Measurements from ENCODE around the gene CPEB3. TPM values are rescaled to one million over a fixed set of nuclear protein-coding genes. Genes with fewer than 3 reads are reported as not detected.
A peak's percentile ranks its signal among the peaks of the same experiment; 100 is the strongest.

The CPEB3 gene
- total RNA-seq, 2 donors from 2014 or later, result 10.6 to 16.9 TPM

- intact Hi-C loops (cut with DNase I), result no loop called here
- DNase-seq (ENCODE audit: low spot score), result no peak
- H3K36me3 ChIP-seq, result no peaks in the 10 kb centered on the region
- no peaks in the 10 kb centered on the region for H3K9me3 ChIP-seq
- no peak overlapping the region for H3K27ac ChIP-seq
- H3K27me3 ChIP-seq (replicated peaks; ENCODE audit: insufficient read depth), result no peaks in the 10 kb centered on the region
- no peak for TF ChIP-seq POLR2A (IDR thresholded peaks at IDR 0.05)
- no peaks in the 10 kb centered on the region for H3K4me1 ChIP-seq (replicated peaks)
- H3K4me3 ChIP-seq, result no peak overlapping the region
Observed at GRCh38 chr10:92076722-92077121, 214.2 kb downstream of the CPEB3 start.

- H3K4me3 ChIP-seq, result no peak overlapping the region
- no peaks in the 10 kb centered on the region for H3K27me3 ChIP-seq (replicated peaks; ENCODE audit: insufficient read depth)
- TF ChIP-seq POLR2AphosphoS5 (IDR thresholded peaks at IDR 0.05) (no peak), POLR2A (IDR thresholded peaks at IDR 0.05) (no peak)
- TF ChIP-seq, protein P1, sequence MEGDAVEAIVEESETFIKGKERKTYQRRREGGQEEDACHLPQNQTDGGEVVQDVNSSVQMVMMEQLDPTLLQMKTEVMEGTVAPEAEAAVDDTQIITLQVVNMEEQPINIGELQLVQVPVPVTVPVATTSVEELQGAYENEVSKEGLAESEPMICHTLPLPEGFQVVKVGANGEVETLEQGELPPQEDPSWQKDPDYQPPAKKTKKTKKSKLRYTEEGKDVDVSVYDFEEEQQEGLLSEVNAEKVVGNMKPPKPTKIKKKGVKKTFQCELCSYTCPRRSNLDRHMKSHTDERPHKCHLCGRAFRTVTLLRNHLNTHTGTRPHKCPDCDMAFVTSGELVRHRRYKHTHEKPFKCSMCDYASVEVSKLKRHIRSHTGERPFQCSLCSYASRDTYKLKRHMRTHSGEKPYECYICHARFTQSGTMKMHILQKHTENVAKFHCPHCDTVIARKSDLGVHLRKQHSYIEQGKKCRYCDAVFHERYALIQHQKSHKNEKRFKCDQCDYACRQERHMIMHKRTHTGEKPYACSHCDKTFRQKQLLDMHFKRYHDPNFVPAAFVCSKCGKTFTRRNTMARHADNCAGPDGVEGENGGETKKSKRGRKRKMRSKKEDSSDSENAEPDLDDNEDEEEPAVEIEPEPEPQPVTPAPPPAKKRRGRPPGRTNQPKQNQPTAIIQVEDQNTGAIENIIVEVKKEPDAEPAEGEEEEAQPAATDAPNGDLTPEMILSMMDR (IDR thresholded peaks at IDR 0.05), result no peak
- no peaks in the 10 kb centered on the region for H3K36me3 ChIP-seq
- H3K9me3 ChIP-seq, result no peaks in the 10 kb centered on the region
- no peak for DNase-seq (ENCODE audit: low spot score)
- H3K27ac ChIP-seq, result no peak overlapping the region
- no peaks in the 10 kb centered on the region for H3K4me1 ChIP-seq (replicated peaks)
- intact Hi-C loops (cut with DNase I), result no loop called here
Observed at GRCh38 chr10:92075829-92076228, 215.0 kb downstream of the CPEB3 start.

GRCh38 chr10:92074126-92074887, 216.6 kb downstream of the CPEB3 start:
- Histone ChIP-seq H3K27ac (no peak overlapping the region), H3K27me3 (replicated peaks; ENCODE audit: insufficient read depth) (no peaks in the 10 kb centered on the region)

GRCh38 chr10:92068900-92069299, 222.0 kb downstream of the CPEB3 start:
- TF ChIP-seq, protein P1 (IDR thresholded peaks at IDR 0.05), result no peak
- TF ChIP-seq POLR2AphosphoS5 (IDR thresholded peaks at IDR 0.05) (no peak), POLR2A (IDR thresholded peaks at IDR 0.05) (no peak)
- intact Hi-C loops (cut with DNase I), result no loop called here
- 72% methylated on average over 1 of the region's 1 CpG for WGBS

More at GRCh38 chr10:92074126-92074887, 216.6 kb downstream of the CPEB3 start:
- WGBS, result 87% methylated on average over 6 of the region's 6 CpGs
- no peaks in the 10 kb centered on the region for H3K9me3 ChIP-seq
- DNase-seq (ENCODE audit: low spot score), result no peak
- intact Hi-C loops (cut with DNase I), result no loop called here
- no peaks in the 10 kb centered on the region for H3K4me1 ChIP-seq (replicated peaks)
- no peaks in the 10 kb centered on the region for H3K36me3 ChIP-seq
- no peak overlapping the region for H3K4me3 ChIP-seq
- TF ChIP-seq, protein P1 (IDR thresholded peaks at IDR 0.05), result peak in 1 of 4 experiments; percentile 12
- no peak for TF ChIP-seq POLR2A (IDR thresholded peaks at IDR 0.05)

GRCh38 chr10:92066386-92066785, 224.5 kb downstream of the CPEB3 start:
- no peaks in the 10 kb centered on the region for H3K9me3 ChIP-seq
- no peaks in the 10 kb centered on the region for H3K27me3 ChIP-seq (replicated peaks; ENCODE audit: insufficient read depth)
- H3K4me1 ChIP-seq (replicated peaks), result no peaks in the 10 kb centered on the region
- TF ChIP-seq POLR2A (IDR thresholded peaks at IDR 0.05) (no peak), POLR2AphosphoS5 (IDR thresholded peaks at IDR 0.05) (no peak)
- TF ChIP-seq, protein P1 (IDR thresholded peaks at IDR 0.05), result no peak
- H3K4me3 ChIP-seq, result no peak overlapping the region
- no peak overlapping the region for H3K27ac ChIP-seq
- WGBS, result 98% methylated on average over 4 of the region's 4 CpGs
- no peak for DNase-seq (ENCODE audit: low spot score)
- H3K36me3 ChIP-seq, result no peaks in the 10 kb centered on the region
- intact Hi-C loops (cut with DNase I), result no loop called here

More at GRCh38 chr10:92068900-92069299, 222.0 kb downstream of the CPEB3 start:
- H3K9me3 ChIP-seq, result no peaks in the 10 kb centered on the region
- H3K27ac ChIP-seq, result no peak overlapping the region
- H3K4me3 ChIP-seq, result no peak overlapping the region
- no peaks in the 10 kb centered on the region for H3K36me3 ChIP-seq
- H3K27me3 ChIP-seq (replicated peaks; ENCODE audit: insufficient read depth), result no peaks in the 10 kb centered on the region
- H3K4me1 ChIP-seq (replicated peaks), result no peaks in the 10 kb centered on the region
- DNase-seq (ENCODE audit: low spot score), result no peak

Measured in prostate gland (tissue), 2 donors.